ENCODE data around the gene TEDC1.

TEDC1 gene

DNA sequence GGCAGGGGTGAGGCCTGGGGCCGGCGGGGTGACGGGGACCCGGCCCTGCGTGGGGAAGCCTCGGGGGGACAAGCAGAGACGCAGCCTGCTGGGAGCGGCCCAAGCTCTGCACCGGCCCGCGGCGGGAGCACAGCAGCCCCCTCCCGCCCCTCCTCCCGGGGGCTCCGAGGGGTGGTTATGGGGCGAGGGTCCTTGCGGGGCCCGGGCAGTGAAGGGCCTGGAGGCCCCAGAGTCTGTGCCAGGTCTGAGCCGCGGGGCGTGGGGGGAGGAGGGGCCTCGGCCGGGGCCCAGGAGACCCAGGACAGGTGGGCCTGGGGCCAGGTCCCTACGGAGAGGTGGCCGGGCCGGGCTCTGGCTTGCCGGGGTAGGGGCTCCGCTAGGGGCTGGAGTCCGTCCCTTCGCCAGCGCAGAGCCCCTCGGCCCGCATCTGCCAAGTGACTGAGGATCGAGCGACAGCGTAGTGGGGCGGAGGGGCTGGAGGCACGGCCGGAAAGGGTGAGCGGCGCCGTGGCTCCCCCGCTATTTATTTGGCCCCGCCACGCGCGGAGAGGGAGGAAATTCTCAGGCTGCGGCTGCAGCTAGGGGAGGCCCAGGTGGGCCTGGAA, 35.8 kb downstream of the TEDC1 start (continued):
- TF ChIP-seq, protein P1, sequence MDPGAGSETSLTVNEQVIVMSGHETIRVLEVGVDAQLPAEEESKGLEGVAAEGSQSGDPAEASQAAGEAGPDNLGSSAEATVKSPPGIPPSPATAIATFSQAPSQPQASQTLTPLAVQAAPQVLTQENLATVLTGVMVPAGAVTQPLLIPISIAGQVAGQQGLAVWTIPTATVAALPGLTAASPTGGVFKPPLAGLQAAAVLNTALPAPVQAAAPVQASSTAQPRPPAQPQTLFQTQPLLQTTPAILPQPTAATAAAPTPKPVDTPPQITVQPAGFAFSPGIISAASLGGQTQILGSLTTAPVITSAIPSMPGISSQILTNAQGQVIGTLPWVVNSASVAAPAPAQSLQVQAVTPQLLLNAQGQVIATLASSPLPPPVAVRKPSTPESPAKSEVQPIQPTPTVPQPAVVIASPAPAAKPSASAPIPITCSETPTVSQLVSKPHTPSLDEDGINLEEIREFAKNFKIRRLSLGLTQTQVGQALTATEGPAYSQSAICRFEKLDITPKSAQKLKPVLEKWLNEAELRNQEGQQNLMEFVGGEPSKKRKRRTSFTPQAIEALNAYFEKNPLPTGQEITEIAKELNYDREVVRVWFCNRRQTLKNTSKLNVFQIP (CRISPR knock-in tag; IDR thresholded peaks at IDR 0.05; ENCODE audit: borderline replicate concordance, low read depth): no peak
- TF ChIP-seq SNAI2 (CRISPR knock-in tag; IDR thresholded peaks at IDR 0.05) (no peak), ZFP30 (CRISPR knock-in tag; IDR thresholded peaks at IDR 0.05) (no peak)

DNA sequence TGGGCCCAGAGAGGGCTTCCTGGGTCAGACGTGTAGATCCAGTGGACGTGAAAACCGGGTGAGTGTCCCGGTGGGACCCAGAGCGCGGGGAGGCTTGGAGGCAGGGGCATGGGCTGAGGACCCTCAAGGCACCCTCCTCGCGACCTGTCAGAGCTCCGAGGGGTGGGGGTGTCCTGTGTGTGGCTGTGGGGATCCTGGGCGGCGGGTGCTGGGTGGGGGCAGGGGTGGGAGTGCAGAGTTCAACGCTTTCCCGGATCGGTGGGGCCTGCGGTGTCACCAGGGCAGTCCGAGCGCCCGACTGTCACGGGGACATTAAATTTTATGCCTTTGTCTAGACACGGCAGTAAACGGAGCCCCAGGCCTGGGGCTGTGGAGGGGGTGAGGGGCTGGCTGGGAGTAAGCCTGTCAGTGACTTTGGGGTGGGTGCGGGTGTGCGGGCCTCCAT, 36.4 kb downstream of the TEDC1 start:
- ATAC-seq: no peak
- TF ChIP-seq BACH2 (CRISPR knock-in tag; IDR thresholded peaks at IDR 0.05; ENCODE audit: borderline replicate concordance): no peak
- TF ChIP-seq TCF4 (CRISPR knock-in tag; IDR thresholded peaks at IDR 0.05; ENCODE audit: borderline replicate concordance): no peak
- TF ChIP-seq, protein P2, sequence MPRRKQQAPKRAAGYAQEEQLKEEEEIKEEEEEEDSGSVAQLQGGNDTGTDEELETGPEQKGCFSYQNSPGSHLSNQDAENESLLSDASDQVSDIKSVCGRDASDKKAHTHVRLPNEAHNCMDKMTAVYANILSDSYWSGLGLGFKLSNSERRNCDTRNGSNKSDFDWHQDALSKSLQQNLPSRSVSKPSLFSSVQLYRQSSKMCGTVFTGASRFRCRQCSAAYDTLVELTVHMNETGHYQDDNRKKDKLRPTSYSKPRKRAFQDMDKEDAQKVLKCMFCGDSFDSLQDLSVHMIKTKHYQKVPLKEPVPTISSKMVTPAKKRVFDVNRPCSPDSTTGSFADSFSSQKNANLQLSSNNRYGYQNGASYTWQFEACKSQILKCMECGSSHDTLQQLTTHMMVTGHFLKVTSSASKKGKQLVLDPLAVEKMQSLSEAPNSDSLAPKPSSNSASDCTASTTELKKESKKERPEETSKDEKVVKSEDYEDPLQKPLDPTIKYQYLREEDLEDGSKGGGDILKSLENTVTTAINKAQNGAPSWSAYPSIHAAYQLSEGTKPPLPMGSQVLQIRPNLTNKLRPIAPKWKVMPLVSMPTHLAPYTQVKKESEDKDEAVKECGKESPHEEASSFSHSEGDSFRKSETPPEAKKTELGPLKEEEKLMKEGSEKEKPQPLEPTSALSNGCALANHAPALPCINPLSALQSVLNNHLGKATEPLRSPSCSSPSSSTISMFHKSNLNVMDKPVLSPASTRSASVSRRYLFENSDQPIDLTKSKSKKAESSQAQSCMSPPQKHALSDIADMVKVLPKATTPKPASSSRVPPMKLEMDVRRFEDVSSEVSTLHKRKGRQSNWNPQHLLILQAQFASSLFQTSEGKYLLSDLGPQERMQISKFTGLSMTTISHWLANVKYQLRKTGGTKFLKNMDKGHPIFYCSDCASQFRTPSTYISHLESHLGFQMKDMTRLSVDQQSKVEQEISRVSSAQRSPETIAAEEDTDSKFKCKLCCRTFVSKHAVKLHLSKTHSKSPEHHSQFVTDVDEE (CRISPR knock-in tag; IDR thresholded peaks at IDR 0.05): no peak
- TF ChIP-seq OSR1 (CRISPR knock-in tag; IDR thresholded peaks at IDR 0.05): no peak
- no peak for TF ChIP-seq ZNF8 (CRISPR knock-in tag; IDR thresholded peaks at IDR 0.05)
- TF ChIP-seq SNAI2 (CRISPR knock-in tag; IDR thresholded peaks at IDR 0.05): no peak
- no peak for TF ChIP-seq ISL1 (CRISPR knock-in tag; IDR thresholded peaks at IDR 0.05)
- TF ChIP-seq, protein P3, sequence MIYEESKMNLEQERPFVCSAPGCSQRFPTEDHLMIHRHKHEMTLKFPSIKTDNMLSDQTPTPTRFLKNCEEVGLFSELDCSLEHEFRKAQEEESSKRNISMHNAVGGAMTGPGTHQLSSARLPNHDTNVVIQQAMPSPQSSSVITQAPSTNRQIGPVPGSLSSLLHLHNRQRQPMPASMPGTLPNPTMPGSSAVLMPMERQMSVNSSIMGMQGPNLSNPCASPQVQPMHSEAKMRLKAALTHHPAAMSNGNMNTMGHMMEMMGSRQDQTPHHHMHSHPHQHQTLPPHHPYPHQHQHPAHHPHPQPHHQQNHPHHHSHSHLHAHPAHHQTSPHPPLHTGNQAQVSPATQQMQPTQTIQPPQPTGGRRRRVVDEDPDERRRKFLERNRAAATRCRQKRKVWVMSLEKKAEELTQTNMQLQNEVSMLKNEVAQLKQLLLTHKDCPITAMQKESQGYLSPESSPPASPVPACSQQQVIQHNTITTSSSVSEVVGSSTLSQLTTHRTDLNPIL (CRISPR knock-in tag; IDR thresholded peaks at IDR 0.05; ENCODE audit: low read depth): no peak
- TF ChIP-seq, protein P1 (CRISPR knock-in tag; IDR thresholded peaks at IDR 0.05; ENCODE audit: borderline replicate concordance, low read depth): no peak
- TF ChIP-seq ARNTL (CRISPR knock-in tag; IDR thresholded peaks at IDR 0.05; ENCODE audit: borderline replicate concordance, low read depth): no peak
- TF ChIP-seq, protein P4, sequence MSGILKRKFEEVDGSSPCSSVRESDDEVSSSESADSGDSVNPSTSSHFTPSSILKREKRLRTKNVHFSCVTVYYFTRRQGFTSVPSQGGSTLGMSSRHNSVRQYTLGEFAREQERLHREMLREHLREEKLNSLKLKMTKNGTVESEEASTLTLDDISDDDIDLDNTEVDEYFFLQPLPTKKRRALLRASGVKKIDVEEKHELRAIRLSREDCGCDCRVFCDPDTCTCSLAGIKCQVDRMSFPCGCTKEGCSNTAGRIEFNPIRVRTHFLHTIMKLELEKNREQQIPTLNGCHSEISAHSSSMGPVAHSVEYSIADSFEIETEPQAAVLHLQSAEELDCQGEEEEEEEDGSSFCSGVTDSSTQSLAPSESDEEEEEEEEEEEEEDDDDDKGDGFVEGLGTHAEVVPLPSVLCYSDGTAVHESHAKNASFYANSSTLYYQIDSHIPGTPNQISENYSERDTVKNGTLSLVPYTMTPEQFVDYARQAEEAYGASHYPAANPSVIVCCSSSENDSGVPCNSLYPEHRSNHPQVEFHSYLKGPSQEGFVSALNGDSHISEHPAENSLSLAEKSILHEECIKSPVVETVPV (CRISPR knock-in tag; IDR thresholded peaks at IDR 0.05): no peak
- TF ChIP-seq ZNF70 (CRISPR knock-in tag; IDR thresholded peaks at IDR 0.05): no peak
- TF ChIP-seq ZFP3 (CRISPR knock-in tag; IDR thresholded peaks at IDR 0.05): no peak
- TF ChIP-seq CSDC2 (CRISPR knock-in tag; IDR thresholded peaks at IDR 0.05): no peak

DNA sequence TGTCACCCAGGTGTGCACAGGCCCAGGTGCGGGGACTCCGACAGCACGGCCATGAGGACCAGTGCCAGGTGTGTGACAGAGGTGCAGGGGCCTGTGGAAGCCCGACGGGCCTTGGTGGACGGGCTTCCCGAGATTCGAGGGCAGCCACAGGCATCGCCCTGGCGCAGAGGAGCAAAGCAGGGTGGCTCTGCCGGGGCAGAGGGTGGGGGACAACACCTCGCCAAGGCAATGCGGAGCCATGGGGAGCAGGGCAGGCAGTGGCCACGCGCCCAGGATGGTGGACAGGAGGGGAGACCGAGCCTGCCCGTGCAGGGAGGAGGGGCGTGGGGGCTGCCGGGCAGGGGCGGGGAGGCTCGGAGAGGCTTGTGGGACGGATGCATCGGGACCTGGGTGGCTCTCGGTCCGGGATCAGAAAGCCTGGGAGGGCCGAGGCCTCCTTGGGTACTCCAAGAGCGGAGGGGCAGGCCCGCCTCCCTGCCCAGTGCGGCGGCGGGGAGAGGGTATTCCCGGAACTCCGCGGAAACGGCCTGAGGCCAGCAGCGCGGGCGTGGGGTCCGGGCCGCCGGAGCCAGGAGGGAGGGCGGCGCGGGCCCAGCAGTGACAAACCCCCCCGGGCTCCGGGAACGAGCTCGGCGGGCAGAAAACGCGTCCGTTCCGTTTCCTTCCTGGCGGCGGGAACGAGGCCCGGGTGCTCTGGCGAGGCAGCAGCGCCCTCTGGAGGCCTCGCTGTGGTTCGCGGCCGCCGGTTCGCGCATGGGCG, 37.0 kb downstream of the TEDC1 start:
- ATAC-seq: peak; percentile 81
- TF ChIP-seq ZC3H10 (CRISPR knock-in tag; IDR thresholded peaks at IDR 0.05) (no peak), ARNTL (CRISPR knock-in tag; IDR thresholded peaks at IDR 0.05; ENCODE audit: borderline replicate concordance, low read depth) (no peak), ZNF8 (CRISPR knock-in tag; IDR thresholded peaks at IDR 0.05) (no peak), ISL1 (CRISPR knock-in tag; IDR thresholded peaks at IDR 0.05) (no peak), ZFP30 (CRISPR knock-in tag; IDR thresholded peaks at IDR 0.05) (no peak), ZFP3 (CRISPR knock-in tag; IDR thresholded peaks at IDR 0.05) (no peak), ZNF70 (CRISPR knock-in tag; IDR thresholded peaks at IDR 0.05) (no peak), BACH2 (CRISPR knock-in tag; IDR thresholded peaks at IDR 0.05; ENCODE audit: borderline replicate concordance) (no peak)
- TF ChIP-seq, protein P4 (CRISPR knock-in tag; IDR thresholded peaks at IDR 0.05): no peak
- TF ChIP-seq, protein P5, sequence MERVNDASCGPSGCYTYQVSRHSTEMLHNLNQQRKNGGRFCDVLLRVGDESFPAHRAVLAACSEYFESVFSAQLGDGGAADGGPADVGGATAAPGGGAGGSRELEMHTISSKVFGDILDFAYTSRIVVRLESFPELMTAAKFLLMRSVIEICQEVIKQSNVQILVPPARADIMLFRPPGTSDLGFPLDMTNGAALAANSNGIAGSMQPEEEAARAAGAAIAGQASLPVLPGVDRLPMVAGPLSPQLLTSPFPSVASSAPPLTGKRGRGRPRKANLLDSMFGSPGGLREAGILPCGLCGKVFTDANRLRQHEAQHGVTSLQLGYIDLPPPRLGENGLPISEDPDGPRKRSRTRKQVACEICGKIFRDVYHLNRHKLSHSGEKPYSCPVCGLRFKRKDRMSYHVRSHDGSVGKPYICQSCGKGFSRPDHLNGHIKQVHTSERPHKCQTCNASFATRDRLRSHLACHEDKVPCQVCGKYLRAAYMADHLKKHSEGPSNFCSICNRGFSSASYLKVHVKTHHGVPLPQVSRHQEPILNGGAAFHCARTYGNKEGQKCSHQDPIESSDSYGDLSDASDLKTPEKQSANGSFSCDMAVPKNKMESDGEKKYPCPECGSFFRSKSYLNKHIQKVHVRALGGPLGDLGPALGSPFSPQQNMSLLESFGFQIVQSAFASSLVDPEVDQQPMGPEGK (CRISPR knock-in tag; IDR thresholded peaks at IDR 0.05; ENCODE audit: borderline replicate concordance): no peak
- TF ChIP-seq, protein P3 (CRISPR knock-in tag; IDR thresholded peaks at IDR 0.05; ENCODE audit: low read depth): no peak

Data from SK-N-SH treated with all-trans-retinoic acid at 6 μM for 48 hours (cell line).